HEK293 (cell line): Measurements from ENCODE around the gene CLEC16A.

ENCODE experiments used
- GLIS1 ChIP-seq: fragments of 450-650 bp; formaldehyde crosslinking; IDR thresholded peaks from 2 replicates; pipeline ENCODE4 v1.5.1; 2016; ENCODE audit warnings: missing biosample characterization, missing genetic modification characterization
- KLF1 ChIP-seq: fragments of 450-650 bp; formaldehyde crosslinking; IDR thresholded peaks from 2 replicates; pipeline ENCODE4 v1.5.1; 2016; ENCODE audit warnings: missing biosample characterization, missing genetic modification characterization
- KLF7 ChIP-seq: fragments of 450-650 bp; formaldehyde crosslinking; IDR thresholded peaks from 2 replicates; pipeline ENCODE4 v1.5.1; 2016; ENCODE audit warnings: missing biosample characterization, missing genetic modification characterization, borderline replicate concordance
- OVOL3 ChIP-seq: fragments of 450-650 bp; formaldehyde crosslinking; IDR thresholded peaks from 2 replicates; pipeline ENCODE4 v1.5.1; 2016; ENCODE audit warnings: missing biosample characterization, missing genetic modification characterization
- REPIN1 ChIP-seq: fragments of 450-650 bp; formaldehyde crosslinking; IDR thresholded peaks from 2 replicates; pipeline ENCODE4 v1.5.1; 2017; ENCODE audit warnings: missing biosample characterization, missing genetic modification characterization, low read depth
- SP2 ChIP-seq: fragments of 450-650 bp; formaldehyde crosslinking; IDR thresholded peaks from 2 replicates; pipeline ENCODE4 v1.5.1; 2016; ENCODE audit warnings: missing biosample characterization, missing genetic modification characterization
- SP3 ChIP-seq: fragments of 450-650 bp; formaldehyde crosslinking; IDR thresholded peaks from 2 replicates; pipeline ENCODE4 v1.5.1; 2016; ENCODE audit warnings: missing biosample characterization, missing genetic modification characterization
- TCF7L2 ChIP-seq: IDR thresholded peaks from 2 replicates; pipeline ENCODE4 v1.6.1; 2011; ENCODE audit warnings: low read depth, mild to moderate bottlenecking, inconsistent platforms, low read length, moderate library complexity, borderline replicate concordance
- WT1 ChIP-seq: fragments of 450-650 bp; formaldehyde crosslinking; IDR thresholded peaks from 2 replicates; pipeline ENCODE4 v1.5.1; 2016; ENCODE audit warnings: missing biosample characterization, missing genetic modification characterization
- YY2 ChIP-seq: fragments of 450-650 bp; formaldehyde crosslinking; IDR thresholded peaks from 2 replicates; pipeline ENCODE4 v1.5.1; 2016; ENCODE audit warnings: missing biosample characterization, missing genetic modification characterization
- ZBTB20 ChIP-seq: fragments of 450-650 bp; formaldehyde crosslinking; IDR thresholded peaks from 2 replicates; pipeline ENCODE4 v1.5.1; 2016; ENCODE audit warnings: missing biosample characterization, missing genetic modification characterization
- ZNF10 ChIP-seq: fragments of 450-650 bp; formaldehyde crosslinking; IDR thresholded peaks from 2 replicates; pipeline ENCODE4 v1.5.1; 2017; ENCODE audit warnings: missing biosample characterization, missing genetic modification characterization
- ZNF155 ChIP-seq: fragments of 450-650 bp; formaldehyde crosslinking; IDR thresholded peaks from 2 replicates; pipeline ENCODE4 v1.5.1; 2016; ENCODE audit warnings: missing biosample characterization, missing genetic modification characterization
- ZNF24 ChIP-seq: fragments of 450-650 bp; formaldehyde crosslinking; IDR thresholded peaks from 2 replicates; pipeline ENCODE4 v1.5.1; 2016; ENCODE audit warnings: missing biosample characterization, missing genetic modification characterization
- ZNF324 ChIP-seq: fragments of 450-650 bp; formaldehyde crosslinking; IDR thresholded peaks from 2 replicates; pipeline ENCODE4 v1.5.1; 2016; ENCODE audit warnings: missing biosample characterization, missing genetic modification characterization
- ZNF341 ChIP-seq: fragments of 450-650 bp; formaldehyde crosslinking; IDR thresholded peaks from 2 replicates; pipeline ENCODE4; 2016; ENCODE audit warnings: low read depth, missing biosample characterization, missing genetic modification characterization
- ZNF426 ChIP-seq: fragments of 450-650 bp; formaldehyde crosslinking; IDR thresholded peaks from 2 replicates; pipeline ENCODE4 v1.5.1; 2017; ENCODE audit warnings: missing biosample characterization, missing genetic modification characterization, mild to moderate bottlenecking, inconsistent platforms, moderate library complexity
- ZNF624 ChIP-seq: fragments of 450-650 bp; formaldehyde crosslinking; IDR thresholded peaks from 2 replicates; pipeline ENCODE4 v1.5.1; 2017; ENCODE audit warnings: missing biosample characterization, missing genetic modification characterization
- ZNF660 ChIP-seq: fragments of 450-650 bp; IDR thresholded peaks from 2 replicates; pipeline ENCODE4 v1.5.1; 2018; ENCODE audit warnings: missing biosample characterization, mild to moderate bottlenecking, missing genetic modification characterization
- ZNF677 ChIP-seq: fragments of 450-650 bp; IDR thresholded peaks from 2 replicates; pipeline ENCODE4 v1.5.0; 2018; ENCODE audit warnings: missing biosample characterization, mild to moderate bottlenecking, missing genetic modification characterization, moderate library complexity
- ZNF785 ChIP-seq: fragments of 450-650 bp; formaldehyde crosslinking; IDR thresholded peaks from 2 replicates; pipeline ENCODE4 v1.5.1; 2016; ENCODE audit warnings: missing biosample characterization, missing genetic modification characterization
- ZNF792 ChIP-seq: fragments of 450-650 bp; formaldehyde crosslinking; IDR thresholded peaks from 2 replicates; pipeline ENCODE4 v1.5.1; 2016; ENCODE audit warnings: missing biosample characterization, missing genetic modification characterization
- ZSCAN30 ChIP-seq: fragments of 450-650 bp; IDR thresholded peaks from 2 replicates; pipeline ENCODE4 v1.5.1; 2018; ENCODE audit warnings: missing biosample characterization, mild to moderate bottlenecking, missing genetic modification characterization, moderate library complexity
- TF ChIP-seq, protein P1 (sequence below): fragments of 450-650 bp; formaldehyde crosslinking; IDR thresholded peaks from 2 replicates; pipeline ENCODE4 v1.5.1; 2016; ENCODE audit warnings: missing biosample characterization, missing genetic modification characterization
- TF ChIP-seq, protein P2 (sequence below): fragments of 450-650 bp; formaldehyde crosslinking; IDR thresholded peaks from 2 replicates; pipeline ENCODE4 v1.5.1; 2016; ENCODE audit warnings: missing biosample characterization, missing genetic modification characterization
- TF ChIP-seq, protein P3 (sequence below): fragments of 450-650 bp; IDR thresholded peaks from 2 replicates; pipeline ENCODE4 v1.5.1; 2018; ENCODE audit warnings: missing biosample characterization, missing genetic modification characterization
- TF ChIP-seq, protein P4 (sequence below): fragments of 450-650 bp; formaldehyde crosslinking; IDR thresholded peaks from 2 replicates; pipeline ENCODE4 v1.5.1; 2017; ENCODE audit warnings: missing biosample characterization, missing genetic modification characterization
- TF ChIP-seq, protein P5 (sequence below): fragments of 450-650 bp; formaldehyde crosslinking; IDR thresholded peaks from 2 replicates; pipeline ENCODE4 v1.5.0; 2017; ENCODE audit warnings: missing biosample characterization, missing genetic modification characterization, borderline replicate concordance

The CLEC16A gene

DNA sequence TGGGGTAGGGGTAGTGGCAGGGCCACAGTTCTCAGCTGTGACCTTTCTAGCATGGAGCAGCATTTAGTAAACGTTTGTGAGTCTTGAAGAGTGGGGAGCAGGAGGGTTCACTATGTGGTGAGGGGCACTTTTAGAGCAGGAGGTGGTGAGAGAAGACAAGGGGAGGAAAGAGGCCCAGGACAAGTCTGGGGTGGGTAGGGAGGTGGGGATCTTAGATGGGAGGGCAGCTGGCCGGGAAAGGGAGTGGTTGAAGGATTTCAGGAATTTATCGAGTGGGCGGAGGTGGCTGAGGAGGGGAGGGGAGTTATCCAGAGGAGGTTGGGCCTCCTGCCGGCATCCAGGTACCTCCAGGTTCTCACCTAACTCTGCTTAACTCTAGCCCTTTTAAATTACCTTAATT is 1.9 kb downstream of the CLEC16A start (continued):
- TF ChIP-seq REPIN1 (tag by site-specific recombination) (no peak), ZBTB20 (peak; percentile 40; the same call in 1 of the 2 replicates), ZNF785 (tag by site-specific recombination) (no peak), OVOL3 (tag by site-specific recombination) (no peak), GLIS1 (tag by site-specific recombination) (no peak), ZNF341 (peak; percentile 65), ZNF660 (tag by site-specific recombination) (no peak), ZNF10 (tag by site-specific recombination) (no peak), ZNF624 (tag by site-specific recombination) (no peak), ZNF24 (no peak), SP3 (peak; percentile 65), ZNF426 (tag by site-specific recombination) (no peak), ZNF324 (tag by site-specific recombination) (no peak), ZNF677 (no peak), TCF7L2 (no peak), ZNF155 (tag by site-specific recombination) (no peak), ZNF792 (tag by site-specific recombination) (no peak), SP2 (tag by site-specific recombination) (peak; percentile 61), WT1 (peak; percentile 90), ZSCAN30 (tag by site-specific recombination) (no peak), YY2 (tag by site-specific recombination) (no peak), KLF1 (tag by site-specific recombination) (peak; percentile 83), KLF7 (tag by site-specific recombination) (no peak)
- TF ChIP-seq, protein P1, sequence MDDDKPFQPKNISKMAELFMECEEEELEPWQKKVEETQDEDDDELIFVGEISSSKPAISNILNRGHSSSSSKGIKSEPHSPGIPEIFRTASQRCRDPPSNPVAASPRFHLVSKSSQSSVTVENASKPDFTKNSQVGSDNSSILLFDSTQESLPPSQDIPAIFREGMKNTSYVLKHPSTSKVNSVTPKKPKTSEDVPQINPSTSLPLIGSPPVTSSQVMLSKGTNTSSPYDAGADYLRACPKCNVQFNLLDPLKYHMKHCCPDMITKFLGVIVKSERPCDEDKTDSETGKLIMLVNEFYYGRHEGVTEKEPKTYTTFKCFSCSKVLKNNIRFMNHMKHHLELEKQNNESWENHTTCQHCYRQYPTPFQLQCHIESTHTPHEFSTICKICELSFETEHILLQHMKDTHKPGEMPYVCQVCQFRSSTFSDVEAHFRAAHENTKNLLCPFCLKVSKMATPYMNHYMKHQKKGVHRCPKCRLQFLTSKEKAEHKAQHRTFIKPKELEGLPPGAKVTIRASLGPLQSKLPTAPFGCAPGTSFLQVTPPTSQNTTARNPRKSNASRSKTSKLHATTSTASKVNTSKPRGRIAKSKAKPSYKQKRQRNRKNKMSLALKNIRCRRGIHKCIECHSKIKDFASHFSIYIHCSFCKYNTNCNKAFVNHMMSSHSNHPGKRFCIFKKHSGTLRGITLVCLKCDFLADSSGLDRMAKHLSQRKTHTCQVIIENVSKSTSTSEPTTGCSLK (tag by site-specific recombination) = no peak
- TF ChIP-seq, protein P2, sequence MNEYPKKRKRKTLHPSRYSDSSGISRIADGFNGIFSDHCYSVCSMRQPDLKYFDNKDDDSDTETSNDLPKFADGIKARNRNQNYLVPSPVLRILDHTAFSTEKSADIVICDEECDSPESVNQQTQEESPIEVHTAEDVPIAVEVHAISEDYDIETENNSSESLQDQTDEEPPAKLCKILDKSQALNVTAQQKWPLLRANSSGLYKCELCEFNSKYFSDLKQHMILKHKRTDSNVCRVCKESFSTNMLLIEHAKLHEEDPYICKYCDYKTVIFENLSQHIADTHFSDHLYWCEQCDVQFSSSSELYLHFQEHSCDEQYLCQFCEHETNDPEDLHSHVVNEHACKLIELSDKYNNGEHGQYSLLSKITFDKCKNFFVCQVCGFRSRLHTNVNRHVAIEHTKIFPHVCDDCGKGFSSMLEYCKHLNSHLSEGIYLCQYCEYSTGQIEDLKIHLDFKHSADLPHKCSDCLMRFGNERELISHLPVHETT (tag by site-specific recombination) = no peak
- TF ChIP-seq, protein P3, sequence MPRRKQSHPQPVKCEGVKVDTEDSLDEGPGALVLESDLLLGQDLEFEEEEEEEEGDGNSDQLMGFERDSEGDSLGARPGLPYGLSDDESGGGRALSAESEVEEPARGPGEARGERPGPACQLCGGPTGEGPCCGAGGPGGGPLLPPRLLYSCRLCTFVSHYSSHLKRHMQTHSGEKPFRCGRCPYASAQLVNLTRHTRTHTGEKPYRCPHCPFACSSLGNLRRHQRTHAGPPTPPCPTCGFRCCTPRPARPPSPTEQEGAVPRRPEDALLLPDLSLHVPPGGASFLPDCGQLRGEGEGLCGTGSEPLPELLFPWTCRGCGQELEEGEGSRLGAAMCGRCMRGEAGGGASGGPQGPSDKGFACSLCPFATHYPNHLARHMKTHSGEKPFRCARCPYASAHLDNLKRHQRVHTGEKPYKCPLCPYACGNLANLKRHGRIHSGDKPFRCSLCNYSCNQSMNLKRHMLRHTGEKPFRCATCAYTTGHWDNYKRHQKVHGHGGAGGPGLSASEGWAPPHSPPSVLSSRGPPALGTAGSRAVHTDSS (tag by site-specific recombination) = no peak
- TF ChIP-seq, protein P4, sequence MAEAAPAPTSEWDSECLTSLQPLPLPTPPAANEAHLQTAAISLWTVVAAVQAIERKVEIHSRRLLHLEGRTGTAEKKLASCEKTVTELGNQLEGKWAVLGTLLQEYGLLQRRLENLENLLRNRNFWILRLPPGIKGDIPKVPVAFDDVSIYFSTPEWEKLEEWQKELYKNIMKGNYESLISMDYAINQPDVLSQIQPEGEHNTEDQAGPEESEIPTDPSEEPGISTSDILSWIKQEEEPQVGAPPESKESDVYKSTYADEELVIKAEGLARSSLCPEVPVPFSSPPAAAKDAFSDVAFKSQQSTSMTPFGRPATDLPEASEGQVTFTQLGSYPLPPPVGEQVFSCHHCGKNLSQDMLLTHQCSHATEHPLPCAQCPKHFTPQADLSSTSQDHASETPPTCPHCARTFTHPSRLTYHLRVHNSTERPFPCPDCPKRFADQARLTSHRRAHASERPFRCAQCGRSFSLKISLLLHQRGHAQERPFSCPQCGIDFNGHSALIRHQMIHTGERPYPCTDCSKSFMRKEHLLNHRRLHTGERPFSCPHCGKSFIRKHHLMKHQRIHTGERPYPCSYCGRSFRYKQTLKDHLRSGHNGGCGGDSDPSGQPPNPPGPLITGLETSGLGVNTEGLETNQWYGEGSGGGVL (tag by site-specific recombination) = peak; percentile 96
- TF ChIP-seq, protein P5, sequence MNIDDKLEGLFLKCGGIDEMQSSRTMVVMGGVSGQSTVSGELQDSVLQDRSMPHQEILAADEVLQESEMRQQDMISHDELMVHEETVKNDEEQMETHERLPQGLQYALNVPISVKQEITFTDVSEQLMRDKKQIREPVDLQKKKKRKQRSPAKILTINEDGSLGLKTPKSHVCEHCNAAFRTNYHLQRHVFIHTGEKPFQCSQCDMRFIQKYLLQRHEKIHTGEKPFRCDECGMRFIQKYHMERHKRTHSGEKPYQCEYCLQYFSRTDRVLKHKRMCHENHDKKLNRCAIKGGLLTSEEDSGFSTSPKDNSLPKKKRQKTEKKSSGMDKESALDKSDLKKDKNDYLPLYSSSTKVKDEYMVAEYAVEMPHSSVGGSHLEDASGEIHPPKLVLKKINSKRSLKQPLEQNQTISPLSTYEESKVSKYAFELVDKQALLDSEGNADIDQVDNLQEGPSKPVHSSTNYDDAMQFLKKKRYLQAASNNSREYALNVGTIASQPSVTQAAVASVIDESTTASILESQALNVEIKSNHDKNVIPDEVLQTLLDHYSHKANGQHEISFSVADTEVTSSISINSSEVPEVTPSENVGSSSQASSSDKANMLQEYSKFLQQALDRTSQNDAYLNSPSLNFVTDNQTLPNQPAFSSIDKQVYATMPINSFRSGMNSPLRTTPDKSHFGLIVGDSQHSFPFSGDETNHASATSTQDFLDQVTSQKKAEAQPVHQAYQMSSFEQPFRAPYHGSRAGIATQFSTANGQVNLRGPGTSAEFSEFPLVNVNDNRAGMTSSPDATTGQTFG (tag by site-specific recombination) = no peak
